WTC11 (cell line): ENCODE data around the gene PTPRK.

Source experiments
- NFYB ChIP-seq: sonication (generic); formaldehyde crosslinking; conservative IDR thresholded peaks from 2 replicates; pipeline ENCODE4 v1.8.0; 2022; ENCODE audit warnings: low read depth, missing genetic modification reagents
- TF ChIP-seq, protein P1 (sequence below): fragments of 200-600 bp; IDR thresholded peaks from 2 replicates; pipeline ENCODE4 v1.8.0; 2022; ENCODE audit warnings: antibody characterized with exemption
- TF ChIP-seq, protein P2 (sequence below): sonication (generic); formaldehyde crosslinking; conservative IDR thresholded peaks from 2 replicates; pipeline ENCODE4 v1.8.1; 2022; ENCODE audit warnings: mild to moderate bottlenecking, missing genetic modification reagents

DNA sequence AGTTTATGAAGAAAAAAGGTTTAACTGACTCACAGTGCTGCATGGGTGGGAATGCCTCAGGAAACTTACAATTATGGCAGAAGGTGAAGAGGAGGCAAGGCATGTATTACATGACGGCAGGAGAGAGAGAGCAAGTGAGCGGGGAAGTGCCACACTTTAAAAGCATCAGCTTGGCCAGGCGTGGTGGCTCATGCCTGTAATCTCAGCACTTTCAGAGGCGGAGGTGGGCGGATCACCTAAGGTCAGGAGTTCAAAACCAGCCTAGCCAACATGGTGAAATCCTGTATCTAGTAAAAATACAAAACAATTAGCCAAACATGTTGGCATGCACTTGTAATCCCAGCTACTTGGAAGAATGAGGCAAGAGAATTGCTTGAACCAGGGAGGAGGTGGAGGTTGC lies 406.2 kb downstream of the PTPRK start:
- TF ChIP-seq, protein P1, sequence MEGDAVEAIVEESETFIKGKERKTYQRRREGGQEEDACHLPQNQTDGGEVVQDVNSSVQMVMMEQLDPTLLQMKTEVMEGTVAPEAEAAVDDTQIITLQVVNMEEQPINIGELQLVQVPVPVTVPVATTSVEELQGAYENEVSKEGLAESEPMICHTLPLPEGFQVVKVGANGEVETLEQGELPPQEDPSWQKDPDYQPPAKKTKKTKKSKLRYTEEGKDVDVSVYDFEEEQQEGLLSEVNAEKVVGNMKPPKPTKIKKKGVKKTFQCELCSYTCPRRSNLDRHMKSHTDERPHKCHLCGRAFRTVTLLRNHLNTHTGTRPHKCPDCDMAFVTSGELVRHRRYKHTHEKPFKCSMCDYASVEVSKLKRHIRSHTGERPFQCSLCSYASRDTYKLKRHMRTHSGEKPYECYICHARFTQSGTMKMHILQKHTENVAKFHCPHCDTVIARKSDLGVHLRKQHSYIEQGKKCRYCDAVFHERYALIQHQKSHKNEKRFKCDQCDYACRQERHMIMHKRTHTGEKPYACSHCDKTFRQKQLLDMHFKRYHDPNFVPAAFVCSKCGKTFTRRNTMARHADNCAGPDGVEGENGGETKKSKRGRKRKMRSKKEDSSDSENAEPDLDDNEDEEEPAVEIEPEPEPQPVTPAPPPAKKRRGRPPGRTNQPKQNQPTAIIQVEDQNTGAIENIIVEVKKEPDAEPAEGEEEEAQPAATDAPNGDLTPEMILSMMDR, result no peak
- TF ChIP-seq NFYB (CRISPR knock-in tag), result no peak
- TF ChIP-seq, protein P2, sequence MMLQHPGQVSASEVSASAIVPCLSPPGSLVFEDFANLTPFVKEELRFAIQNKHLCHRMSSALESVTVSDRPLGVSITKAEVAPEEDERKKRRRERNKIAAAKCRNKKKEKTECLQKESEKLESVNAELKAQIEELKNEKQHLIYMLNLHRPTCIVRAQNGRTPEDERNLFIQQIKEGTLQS, result no peak
